GM21528 (cell line): ENCODE measurements around the gene CYP27C1.
"Not testable (repeated sequence)": the region's sequence is repeated elsewhere in the genome, so short reads cannot be mapped to it uniquely, and the experiment has no call there.

Experiments used
- ATAC-seq: cut with Tn5 transposase; IDR thresholded peaks from one replicate; pipeline ENCODE4 v1.9.1; 2021; ENCODE audit warnings: mild to moderate bottlenecking, moderate library complexity; ENCODE audit not compliant: unreplicated experiment, low FRiP score

The CYP27C1 gene

GRCh38 chr2:127225186-127225960, 5.3 kb upstream of the CYP27C1 start:
- no peak for ATAC-seq

GRCh38 chr2:127224135-127224534, 4.0 kb upstream of the CYP27C1 start:
- not testable (repeated sequence) for ATAC-seq

DNA sequence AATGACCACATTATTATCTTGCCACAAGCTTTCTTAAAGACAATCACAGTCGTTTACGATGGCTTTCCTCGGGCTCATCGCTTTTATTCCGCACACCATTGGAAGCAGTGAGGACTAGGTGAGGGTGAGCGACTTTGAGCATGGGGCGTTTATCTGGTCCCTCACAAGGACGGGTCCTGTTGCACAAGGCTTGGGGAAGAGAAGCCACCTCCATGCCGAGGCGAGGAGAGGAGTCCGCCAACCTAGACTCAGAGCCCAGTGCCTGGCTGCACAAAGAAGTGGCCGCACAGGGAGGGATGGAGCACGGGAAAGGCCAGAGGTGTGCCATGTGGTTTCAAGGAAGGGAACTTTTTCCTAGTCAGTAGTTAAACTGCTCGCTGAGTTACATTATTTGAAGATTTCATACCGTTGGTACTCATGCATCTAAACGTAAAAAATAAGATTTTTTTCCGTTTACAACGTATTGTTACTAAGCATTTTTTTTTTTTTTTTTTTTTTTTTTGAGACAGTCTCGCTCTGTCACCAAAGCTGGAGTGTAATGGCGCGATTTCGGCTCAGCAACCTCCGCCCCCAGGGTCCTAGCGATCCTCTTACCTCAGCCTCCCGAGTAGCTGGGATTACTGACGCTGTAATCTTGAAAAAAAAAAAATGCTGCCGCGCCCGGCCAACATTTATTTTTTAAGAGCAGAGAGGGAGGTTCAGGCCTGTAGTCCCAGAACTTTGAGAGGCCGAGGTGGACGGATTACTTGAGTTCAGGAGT, 849 bp upstream of the CYP27C1 start:
- no peak for ATAC-seq

DNA sequence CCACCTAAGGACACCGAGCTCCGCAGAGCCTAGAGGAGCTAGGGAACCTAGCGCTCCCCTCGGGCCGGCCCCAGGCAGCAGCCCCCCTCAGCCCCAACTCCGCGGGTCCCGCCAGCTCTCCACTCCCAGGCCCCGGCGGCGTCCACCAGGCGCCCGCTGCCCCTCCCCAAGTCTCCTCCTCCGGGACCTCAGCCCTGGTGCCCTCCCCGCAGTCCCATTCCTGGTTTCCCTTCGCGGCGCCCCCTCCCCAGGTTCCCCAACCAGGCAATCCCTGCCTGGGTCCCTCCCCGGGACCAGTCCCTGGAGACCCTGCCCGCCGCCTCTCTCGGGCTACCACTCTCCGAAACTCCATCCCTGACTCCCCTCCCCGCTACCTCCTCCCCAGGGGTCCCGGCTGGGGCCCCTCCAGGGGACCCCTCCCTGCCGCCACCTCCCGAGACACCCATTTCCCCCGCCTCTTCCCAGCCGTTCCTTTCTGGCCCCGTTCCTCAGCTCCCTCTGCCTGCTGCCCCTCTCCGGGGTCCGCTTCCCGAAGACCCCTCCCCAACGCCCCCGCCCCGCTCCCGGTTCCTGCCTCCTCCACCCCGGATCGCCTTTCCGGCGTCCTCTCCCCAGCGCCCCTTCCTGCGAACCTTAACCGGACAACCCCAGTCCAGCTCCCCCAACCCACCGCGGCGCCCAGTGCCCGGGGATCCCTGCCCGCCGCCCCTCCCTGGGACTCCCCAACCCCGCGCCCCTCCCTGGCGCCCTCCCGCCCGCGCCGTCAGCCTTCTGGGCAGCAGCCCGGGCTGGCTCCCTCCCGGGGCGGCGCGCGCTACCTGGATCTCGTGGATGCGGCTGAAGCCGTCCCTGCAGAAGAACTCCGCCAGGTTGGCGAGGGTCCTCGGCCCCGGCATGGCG, 678 bp downstream of the CYP27C1 start:
- no peak for ATAC-seq

DNA sequence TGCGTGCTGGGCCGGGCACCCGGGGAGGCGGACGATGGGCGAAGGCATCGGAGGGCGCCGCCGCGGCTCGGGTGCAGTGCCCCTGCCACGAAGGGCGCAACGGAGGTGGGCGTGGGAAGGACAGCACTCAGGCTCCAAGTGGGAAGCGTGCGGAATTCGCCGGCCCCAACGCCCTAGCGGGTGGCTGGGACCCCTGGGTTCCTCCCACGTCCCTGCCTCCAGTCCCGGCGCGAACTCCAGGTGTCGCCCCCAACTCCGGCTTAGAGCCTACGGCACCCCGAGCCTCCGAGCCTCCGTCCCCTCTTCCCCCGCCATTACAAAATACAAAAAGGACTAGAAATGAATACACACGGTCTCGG, 1.3 kb downstream of the CYP27C1 start:
- ATAC-seq, result no peak

- no peak for ATAC-seq
These were observed 2.4 kb downstream of the CYP27C1 start for GRCh38 chr2:127217470-127218325.

DNA sequence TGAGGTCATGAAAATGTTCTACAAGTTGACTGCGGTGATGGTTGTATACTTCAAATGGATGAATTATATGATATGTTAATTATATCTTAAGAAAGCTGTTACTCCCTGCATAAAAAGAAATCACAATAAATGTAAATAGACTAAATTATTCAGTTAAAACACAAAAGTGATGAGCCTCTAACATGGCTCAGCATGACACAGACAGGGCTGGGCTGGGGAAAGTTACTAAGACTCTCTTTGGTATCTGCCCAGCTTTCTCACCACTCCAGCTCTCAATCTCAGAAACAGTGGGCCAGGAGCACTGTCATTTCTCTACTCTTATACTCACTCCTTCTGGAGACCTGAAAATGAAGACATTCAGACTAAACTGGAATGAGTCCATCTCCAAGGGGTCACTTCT, 3.5 kb downstream of the CYP27C1 start:
- ATAC-seq, result no peak

DNA sequence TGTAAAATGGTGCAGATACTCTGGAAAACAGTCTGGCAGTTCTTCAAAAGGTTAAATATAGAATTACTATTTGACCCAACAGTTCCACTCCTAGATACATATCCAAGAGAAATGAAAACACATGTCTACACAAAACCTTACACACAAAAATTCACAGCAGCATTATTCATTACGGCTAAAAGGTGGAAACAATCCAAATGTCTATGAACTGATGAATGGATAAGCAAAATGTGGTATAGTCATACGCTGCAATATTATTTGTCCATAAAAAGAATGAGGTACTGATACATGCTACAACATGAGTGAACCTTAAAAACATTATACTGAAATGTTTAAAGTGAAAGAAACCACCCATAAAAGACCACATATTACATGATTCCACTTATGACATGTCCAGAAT, 4.0 kb downstream of the CYP27C1 start:
- ATAC-seq, result no peak

DNA sequence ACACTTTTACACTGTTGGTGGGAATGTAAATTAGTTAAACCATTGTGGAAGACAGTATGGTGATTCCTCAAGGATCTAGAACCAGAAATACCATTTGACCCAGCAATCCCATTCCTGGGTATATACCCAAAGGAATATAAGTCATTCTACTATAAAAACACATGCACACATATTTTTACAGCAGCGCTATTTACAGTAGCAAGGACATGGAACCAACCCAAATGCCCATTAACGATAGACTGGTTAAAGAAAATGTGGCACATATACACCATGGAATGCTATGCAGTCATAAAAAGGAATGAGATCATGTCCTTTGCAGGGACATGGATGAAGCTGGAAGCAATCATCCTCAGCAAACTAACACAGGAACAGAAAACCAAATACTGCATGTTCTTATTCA, 5.9 kb downstream of the CYP27C1 start:
- ATAC-seq, result not testable (repeated sequence)

DNA sequence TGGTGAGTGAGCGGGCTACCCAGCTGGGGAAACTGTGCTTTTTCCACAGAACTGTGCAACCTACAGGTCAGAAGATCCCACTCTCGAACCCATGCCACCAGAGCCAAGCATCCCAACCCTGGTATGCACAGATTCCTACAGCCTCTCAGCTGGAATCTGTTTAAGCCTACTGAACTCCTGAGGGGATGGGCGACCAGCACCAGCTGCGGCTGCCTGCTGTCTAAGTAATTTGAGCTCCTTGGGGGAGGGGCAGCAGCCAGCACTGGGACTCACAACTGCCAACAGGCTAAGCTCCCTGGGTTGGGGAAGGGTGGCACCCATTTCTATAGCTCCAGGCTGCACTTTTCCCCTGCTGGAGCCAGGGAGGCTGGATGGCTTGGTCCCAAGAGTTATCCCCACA, 11.8 kb downstream of the CYP27C1 start:
- no peak for ATAC-seq

GRCh38 chr2:127205218-127206125, 14.6 kb downstream of the CYP27C1 start:
- no peak for ATAC-seq

- ATAC-seq, result no peak
These were observed 18.6 kb downstream of the CYP27C1 start for GRCh38 chr2:127201452-127201851.

DNA sequence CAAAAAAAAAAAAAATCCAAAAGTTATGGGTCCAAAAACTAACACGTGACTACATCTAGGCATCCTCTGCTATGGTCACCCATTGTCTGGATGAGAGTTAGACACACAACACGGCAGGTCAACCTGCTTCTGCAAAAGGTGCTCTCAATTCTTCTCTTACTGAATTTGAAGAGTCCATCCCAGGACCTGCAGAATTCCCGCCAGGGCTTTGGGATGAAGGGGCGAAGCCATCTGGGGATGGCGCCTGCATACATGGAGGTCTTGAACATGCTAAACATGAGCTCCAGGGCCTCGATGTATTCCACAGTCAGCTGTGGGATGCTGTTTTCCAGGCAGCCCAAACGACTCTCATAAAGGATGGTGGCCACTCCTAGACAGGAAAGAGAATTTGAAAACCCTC, 19.1 kb downstream of the CYP27C1 start:
- ATAC-seq, result no peak

DNA sequence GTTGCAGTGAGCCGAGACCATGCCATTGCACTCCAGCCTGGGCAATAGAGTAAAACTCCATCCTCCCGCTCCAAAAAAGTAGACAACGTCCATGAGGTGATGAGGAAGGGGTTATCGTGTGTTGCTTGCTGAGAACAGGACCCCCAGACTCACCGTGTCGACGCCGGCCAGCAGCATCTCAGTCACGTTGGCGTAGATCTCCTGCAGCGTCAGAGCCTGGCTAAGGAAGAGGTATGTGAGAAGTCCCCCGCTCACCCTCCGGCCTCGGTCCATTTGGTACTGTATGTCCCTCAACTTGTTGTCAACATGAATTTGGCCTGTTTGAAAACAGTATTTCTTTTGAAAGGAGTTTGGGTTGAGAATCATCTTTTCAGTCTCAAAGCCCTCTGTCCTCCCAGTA, 20.9 kb downstream of the CYP27C1 start:
- no peak for ATAC-seq

GRCh38 chr2:127197475-127198385, 22.4 kb downstream of the CYP27C1 start:
- ATAC-seq, result peak; percentile 69

DNA sequence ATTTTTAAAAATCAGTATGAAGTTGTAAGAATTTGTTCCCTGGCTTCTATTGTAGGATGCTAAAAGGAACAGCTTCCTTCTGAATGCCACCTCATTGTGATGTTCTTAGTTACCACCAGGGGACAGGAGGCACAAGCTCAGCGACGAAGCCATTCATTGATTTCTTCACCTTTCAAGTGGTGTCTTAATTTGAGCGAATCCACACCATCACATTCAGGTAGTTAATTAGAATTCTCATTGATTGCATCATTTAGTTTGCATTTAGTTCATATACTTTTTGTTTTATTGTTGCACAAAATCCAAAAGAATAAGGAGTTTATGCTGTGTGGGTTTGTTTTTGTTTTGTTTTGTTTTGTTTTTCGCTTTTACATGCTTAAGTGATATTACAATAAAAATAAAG, 23.1 kb downstream of the CYP27C1 start:
- no peak for ATAC-seq

DNA sequence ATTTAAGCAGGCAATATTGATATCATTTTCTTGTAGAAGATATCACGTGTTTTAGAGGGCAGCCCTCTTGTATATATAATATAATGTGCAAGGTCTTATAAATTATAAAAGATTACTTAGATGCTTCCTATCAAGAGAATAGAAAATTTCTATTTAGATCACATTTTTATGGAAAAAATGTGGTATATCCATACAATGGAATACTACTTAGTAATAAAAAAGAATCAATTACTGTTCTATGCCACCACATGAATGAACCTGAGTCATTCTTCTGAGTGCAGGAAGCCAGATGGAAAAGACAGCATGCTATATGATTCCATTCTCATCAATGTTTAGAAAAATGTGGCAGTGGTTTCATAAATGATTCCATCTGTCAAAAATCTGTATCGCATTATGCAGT, 23.6 kb downstream of the CYP27C1 start:
- no peak for ATAC-seq
